ENCODE data around the gene SOX2.

The SOX2 gene

GRCh38 chr3:181705086-181705480 is 6.6 kb upstream of the SOX2 start:
- Histone ChIP-seq H2AFZ (ENCODE audit: low read length) (no peak overlapping the region), H4K20me1 (ENCODE audit: insufficient read depth, low read length, poor library complexity, severe bottlenecking) (no peaks in the 10 kb centered on the region), H3K4me1 (ENCODE audit: insufficient read depth, low read length, poor library complexity, severe bottlenecking) (peaks cover 3% of the 10 kb centered on the region)

GRCh38 chr3:181707980-181708379 is 3.7 kb upstream of the SOX2 start:
- no peaks in the 10 kb centered on the region for H3F3A ChIP-seq (ENCODE audit: low read depth)
- H4K20me1 ChIP-seq (ENCODE audit: insufficient read depth, low read length, poor library complexity, severe bottlenecking): no peaks in the 10 kb centered on the region
- H3K4me3 ChIP-seq (ENCODE audit: low read length, poor library complexity, severe bottlenecking): no peak overlapping the region
- TF ChIP-seq EZH2phosphoT487 (IDR thresholded peaks at IDR 0.05; ENCODE audit: borderline replicate concordance) (no peak), CTCF (conservative IDR thresholded peaks at IDR 0.05; ENCODE audit: low read length) (no peak)
- no peak overlapping the region for H3K9ac ChIP-seq (ENCODE audit: low read depth, low read length, poor library complexity, severe bottlenecking)
- no peaks in the 10 kb centered on the region for H3K79me2 ChIP-seq (ENCODE audit: insufficient read depth, low read length)
- H3K27me3 ChIP-seq (ENCODE audit: insufficient read depth, low read length, poor library complexity, severe bottlenecking): no peaks in the 10 kb centered on the region
- no peak overlapping the region for H2AFZ ChIP-seq (ENCODE audit: low read length)
- no peaks in the 10 kb centered on the region for H3K4me1 ChIP-seq (ENCODE audit: insufficient read depth, low read length, poor library complexity, severe bottlenecking)
- H3K9me3 ChIP-seq (ENCODE audit: insufficient read depth, low read depth, low read length): no peaks in the 10 kb centered on the region
- no peaks in the 10 kb centered on the region for H3K9me2 ChIP-seq (replicated peaks; ENCODE audit: low read depth, low read length)
- no peaks in the 10 kb centered on the region for H3K36me3 ChIP-seq (ENCODE audit: insufficient read depth, low read length)
- H3K4me2 ChIP-seq (ENCODE audit: low read depth, low read length, poor library complexity, severe bottlenecking): no peak overlapping the region

More at GRCh38 chr3:181705086-181705480, 6.6 kb upstream of the SOX2 start:
- Histone ChIP-seq H3F3A (ENCODE audit: low read depth) (no peaks in the 10 kb centered on the region), H3K9me3 (ENCODE audit: insufficient read depth, low read depth, low read length) (no peaks in the 10 kb centered on the region), H3K9me2 (replicated peaks; ENCODE audit: low read depth, low read length) (no peaks in the 10 kb centered on the region), H3K27me3 (ENCODE audit: insufficient read depth, low read length, poor library complexity, severe bottlenecking) (no peaks in the 10 kb centered on the region), H3K79me2 (ENCODE audit: insufficient read depth, low read length) (no peaks in the 10 kb centered on the region), H3K36me3 (ENCODE audit: insufficient read depth, low read length) (no peaks in the 10 kb centered on the region), H3K9ac (ENCODE audit: low read depth, low read length, poor library complexity, severe bottlenecking) (no peak overlapping the region), H3K4me2 (ENCODE audit: low read depth, low read length, poor library complexity, severe bottlenecking) (no peak overlapping the region), H3K4me3 (ENCODE audit: low read length, poor library complexity, severe bottlenecking) (no peak overlapping the region)
- TF ChIP-seq EZH2phosphoT487 (IDR thresholded peaks at IDR 0.05; ENCODE audit: borderline replicate concordance) (no peak), CTCF (conservative IDR thresholded peaks at IDR 0.05; ENCODE audit: low read length) (no peak)

- H3F3A ChIP-seq (ENCODE audit: low read depth): no peaks in the 10 kb centered on the region
- no peaks in the 10 kb centered on the region for H3K36me3 ChIP-seq (ENCODE audit: insufficient read depth, low read length)
- H3K4me3 ChIP-seq (ENCODE audit: low read length, poor library complexity, severe bottlenecking): no peak overlapping the region
- H3K9ac ChIP-seq (ENCODE audit: low read depth, low read length, poor library complexity, severe bottlenecking): no peak overlapping the region
- peak overlapping the region; percentile 54; the same call in 1 of the 2 replicates for H2AFZ ChIP-seq (ENCODE audit: low read length)
- no peaks in the 10 kb centered on the region for H3K27me3 ChIP-seq (ENCODE audit: insufficient read depth, low read length, poor library complexity, severe bottlenecking)
- H4K20me1 ChIP-seq (ENCODE audit: insufficient read depth, low read length, poor library complexity, severe bottlenecking): no peaks in the 10 kb centered on the region
- no peaks in the 10 kb centered on the region for H3K9me3 ChIP-seq (ENCODE audit: insufficient read depth, low read depth, low read length)
- H3K4me2 ChIP-seq (ENCODE audit: low read depth, low read length, poor library complexity, severe bottlenecking): peak overlapping the region; percentile 25
- no peaks in the 10 kb centered on the region for H3K4me1 ChIP-seq (ENCODE audit: insufficient read depth, low read length, poor library complexity, severe bottlenecking)
- no peak for TF ChIP-seq EZH2phosphoT487 (IDR thresholded peaks at IDR 0.05; ENCODE audit: borderline replicate concordance)
- peak; percentile 80 for TF ChIP-seq CTCF (conservative IDR thresholded peaks at IDR 0.05; ENCODE audit: low read length)
- H3K9me2 ChIP-seq (replicated peaks; ENCODE audit: low read depth, low read length): no peaks in the 10 kb centered on the region
- no peaks in the 10 kb centered on the region for H3K79me2 ChIP-seq (ENCODE audit: insufficient read depth, low read length)
Observed at GRCh38 chr3:181709537-181710279, 2.0 kb upstream of the SOX2 start.

Data from Loucy (cell line).